ENCODE measurements around the gene COL4A2. TPM values are rescaled to one million over a fixed set of nuclear protein-coding genes. Genes with fewer than 3 reads are reported as not detected.

COL4A2 gene
- polyA plus RNA-seq, 1 donor (not counting 4 experiments of a cell fraction or from before 2014, with no cell fraction given), result 30.7 TPM

GRCh38 chr13:110271313-110271712 is 35.8 kb upstream of the COL4A2 start:
- no peak for DNase-seq (ENCODE audit: low read depth, low spot score)
- FAIRE-seq, result no peak
- TF ChIP-seq EZH2 (IDR thresholded peaks at IDR 0.05; ENCODE audit: low read length), result no peak
- TF ChIP-seq, protein P1, sequence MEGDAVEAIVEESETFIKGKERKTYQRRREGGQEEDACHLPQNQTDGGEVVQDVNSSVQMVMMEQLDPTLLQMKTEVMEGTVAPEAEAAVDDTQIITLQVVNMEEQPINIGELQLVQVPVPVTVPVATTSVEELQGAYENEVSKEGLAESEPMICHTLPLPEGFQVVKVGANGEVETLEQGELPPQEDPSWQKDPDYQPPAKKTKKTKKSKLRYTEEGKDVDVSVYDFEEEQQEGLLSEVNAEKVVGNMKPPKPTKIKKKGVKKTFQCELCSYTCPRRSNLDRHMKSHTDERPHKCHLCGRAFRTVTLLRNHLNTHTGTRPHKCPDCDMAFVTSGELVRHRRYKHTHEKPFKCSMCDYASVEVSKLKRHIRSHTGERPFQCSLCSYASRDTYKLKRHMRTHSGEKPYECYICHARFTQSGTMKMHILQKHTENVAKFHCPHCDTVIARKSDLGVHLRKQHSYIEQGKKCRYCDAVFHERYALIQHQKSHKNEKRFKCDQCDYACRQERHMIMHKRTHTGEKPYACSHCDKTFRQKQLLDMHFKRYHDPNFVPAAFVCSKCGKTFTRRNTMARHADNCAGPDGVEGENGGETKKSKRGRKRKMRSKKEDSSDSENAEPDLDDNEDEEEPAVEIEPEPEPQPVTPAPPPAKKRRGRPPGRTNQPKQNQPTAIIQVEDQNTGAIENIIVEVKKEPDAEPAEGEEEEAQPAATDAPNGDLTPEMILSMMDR (optimal IDR thresholded peaks at IDR 0.05 in 1 of 3, IDR thresholded peaks at IDR 0.05 in 1 of 3, conservative IDR thresholded peaks at IDR 0.05 in 1 of 3; ENCODE audit: extremely low read depth in 1 of 3, insufficient read depth in 2 of 3, low read length in 3 of 3), result no peak
- Histone ChIP-seq H3K9me1 (ENCODE audit: control insufficient read depth, extremely low read depth, insufficient read depth, low read length) (no peaks in the 10 kb centered on the region), H3K36me3 (ENCODE audit: control insufficient read depth in 2 of 2, extremely low read depth in 1 of 2, insufficient read depth in 2 of 2, low read length in 2 of 2) (no peaks in the 10 kb centered on the region), H3K9me3 (ENCODE audit: control insufficient read depth, low read depth, low read length) (no peaks in the 10 kb centered on the region), H2AFZ (ENCODE audit: control insufficient read depth, low read length) (no peak overlapping the region), H4K20me1 (ENCODE audit: control insufficient read depth, extremely low read depth, insufficient read depth, low read length) (no peaks in the 10 kb centered on the region), H3K79me2 (ENCODE audit: control insufficient read depth, insufficient read depth, low read length) (peaks cover 26% of the 10 kb centered on the region), H3K4me2 (ENCODE audit: control insufficient read depth, extremely low read depth, insufficient read depth, low read depth, low read length) (no peak overlapping the region), H3K9ac (ENCODE audit: control insufficient read depth, extremely low read depth, insufficient read depth, low read length) (no peak overlapping the region), H3K4me1 (ENCODE audit: control insufficient read depth, extremely low read depth, insufficient read depth, low read length) (peaks cover 6% of the 10 kb centered on the region), H3K27ac (ENCODE audit: control insufficient read depth, insufficient read depth, low read length) (no peak overlapping the region), H3K4me3 (ENCODE audit: control insufficient read depth in 2 of 3, extremely low read depth in 1 of 3, insufficient read depth in 2 of 3, low read depth in 1 of 3, low read length in 3 of 3) (no peak overlapping the region), H3K27me3 (ENCODE audit: control insufficient read depth, extremely low read depth, insufficient read depth, low read length) (no peaks in the 10 kb centered on the region)
- dilution Hi-C loops (cut with MboI; ENCODE audit: extremely low pct_ligation_motif_present, low sequenced_read_pairs), result no loop called here

GRCh38 chr13:110272227-110272626 is 34.9 kb upstream of the COL4A2 start:
- H2AFZ ChIP-seq (ENCODE audit: control insufficient read depth, low read length), result no peak overlapping the region
- no peak overlapping the region for H3K4me3 ChIP-seq (ENCODE audit: control insufficient read depth in 2 of 3, extremely low read depth in 1 of 3, insufficient read depth in 2 of 3, low read depth in 1 of 3, low read length in 3 of 3)
- H3K4me1 ChIP-seq (ENCODE audit: control insufficient read depth, extremely low read depth, insufficient read depth, low read length), result no peaks in the 10 kb centered on the region
- DNase-seq (ENCODE audit: low read depth, low spot score), result no peak
- no peak for TF ChIP-seq EZH2 (IDR thresholded peaks at IDR 0.05; ENCODE audit: low read length)
- TF ChIP-seq, protein P1 (optimal IDR thresholded peaks at IDR 0.05 in 1 of 3, IDR thresholded peaks at IDR 0.05 in 1 of 3, conservative IDR thresholded peaks at IDR 0.05 in 1 of 3; ENCODE audit: extremely low read depth in 1 of 3, insufficient read depth in 2 of 3, low read length in 3 of 3), result no peak
- H3K9me1 ChIP-seq (ENCODE audit: control insufficient read depth, extremely low read depth, insufficient read depth, low read length), result no peaks in the 10 kb centered on the region
- dilution Hi-C loops (cut with MboI; ENCODE audit: extremely low pct_ligation_motif_present, low sequenced_read_pairs), result no loop called here
- H3K27ac ChIP-seq (ENCODE audit: control insufficient read depth, insufficient read depth, low read length), result no peak overlapping the region
- H3K36me3 ChIP-seq (ENCODE audit: control insufficient read depth in 2 of 2, extremely low read depth in 1 of 2, insufficient read depth in 2 of 2, low read length in 2 of 2), result no peaks in the 10 kb centered on the region
- no peak overlapping the region for H3K4me2 ChIP-seq (ENCODE audit: control insufficient read depth, extremely low read depth, insufficient read depth, low read depth, low read length)
- no peak for FAIRE-seq
- H3K9me3 ChIP-seq (ENCODE audit: control insufficient read depth, low read depth, low read length), result no peaks in the 10 kb centered on the region
- no peak overlapping the region for H3K9ac ChIP-seq (ENCODE audit: control insufficient read depth, extremely low read depth, insufficient read depth, low read length)
- H4K20me1 ChIP-seq (ENCODE audit: control insufficient read depth, extremely low read depth, insufficient read depth, low read length), result no peaks in the 10 kb centered on the region
- peaks cover 24% of the 10 kb centered on the region for H3K79me2 ChIP-seq (ENCODE audit: control insufficient read depth, insufficient read depth, low read length)
- H3K27me3 ChIP-seq (ENCODE audit: control insufficient read depth, extremely low read depth, insufficient read depth, low read length), result no peaks in the 10 kb centered on the region

Measured in keratinocyte (primary cell).